Vagina (tissue), 2 donors: ENCODE measurements around the gene NFIA. TPM values are rescaled to one million over a fixed set of nuclear protein-coding genes. Genes with fewer than 3 reads are reported as not detected.

Experiments used
- DNase-seq, 2 donors: peaks; one replicate each; pipeline ENCODE4 v3.0.0-alpha.2; 2017; ENCODE audit errors: extremely low spot score in 2 of 2
- H3K27ac ChIP-seq: fragments of 200-600 bp; sonication (generic); one replicate; pipeline ENCODE4 v1.5.1; 2019
- H3K27me3 ChIP-seq: fragments of 200-600 bp; sonication (generic); one replicate; pipeline ENCODE4 v1.5.1; 2019
- H3K36me3 ChIP-seq, 2 donors: fragments of 200-600 bp; sonication (generic); one replicate each; pipeline ENCODE4 v1.5.1; 2017 to 2019
- H3K4me1 ChIP-seq: fragments of 200-600 bp; sonication (generic); one replicate; pipeline ENCODE4 v1.5.1; 2019
- H3K4me3 ChIP-seq, 2 donors: fragments of 200-600 bp; sonication (generic); 1 replicate in 1 of 2; 2 replicates in 1 of 2; pipeline ENCODE4 v1.5.1; 2016 to 2019
- H3K9me3 ChIP-seq: fragments of 200-600 bp; sonication (generic); one replicate; pipeline ENCODE4 v1.5.1; 2019
- CTCF ChIP-seq, 3 experiments: fragments of 450-650 bp in 2 of 3; fragments of 200-600 bp in 1 of 3; sonication (generic) in 1 of 3; IDR thresholded peaks; one replicate each; pipeline ENCODE4 v1.5.1; 2017 to 2019; ENCODE audit warnings: antibody characterized with exemption in 3 of 3, mild to moderate bottlenecking in 2 of 3, moderate library complexity in 2 of 3
- POLR2A ChIP-seq, 2 donors: fragments of 450-650 bp; IDR thresholded peaks; one replicate each; pipeline ENCODE4 v1.6.1; 2017; ENCODE audit warnings: antibody characterized with exemption in 2 of 2, mild to moderate bottlenecking in 2 of 2, moderate library complexity in 2 of 2
- POLR2AphosphoS5 ChIP-seq, 2 donors: sonication (generic); formaldehyde crosslinking; IDR thresholded peaks; one replicate each; pipeline ENCODE4 v1.9.0; 2017; ENCODE audit warnings: antibody characterized with exemption in 2 of 2, mild to moderate bottlenecking in 2 of 2, low read depth in 1 of 2; ENCODE audit not compliant: insufficient read depth in 1 of 2
- intact Hi-C: fragments of 100-400 bp; cut with DNase I; formaldehyde crosslinking; loops from one replicate; pipeline ENCODE4 v1.15.1; 2023
- total RNA-seq: library from RNA; depleted of rRNA; stranded (reverse); fragments of >200 nt; gene quantifications from one replicate; pipeline ENCODE4 v1.2.3, GENCODE V29; 2016

NFIA gene
- total RNA-seq, 1 donor from 2014 or later, result 59.2 TPM

DNA sequence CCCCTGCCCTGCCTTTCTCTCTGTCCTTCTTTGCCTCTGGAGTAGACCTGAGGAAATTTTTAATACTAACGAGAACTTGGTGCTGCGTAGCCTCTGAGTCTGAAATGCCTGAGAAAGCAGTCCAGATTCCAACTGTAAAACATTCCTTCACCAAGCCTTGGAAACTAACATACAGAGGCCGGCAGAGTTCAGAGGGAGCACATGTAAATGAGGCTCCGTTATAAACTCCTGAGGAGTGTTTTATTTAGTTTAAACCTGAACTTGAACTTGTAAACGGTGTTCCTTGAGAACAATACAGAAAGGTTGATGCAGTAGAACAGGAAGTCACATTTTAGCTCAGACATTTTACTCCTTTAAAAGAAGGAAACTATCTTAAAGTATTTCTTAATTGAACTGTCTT lies 361.9 kb downstream of the NFIA start:
- no peaks in the 10 kb centered on the region for H3K36me3 ChIP-seq
- DNase-seq, result no peak
- no peaks in the 10 kb centered on the region for H3K9me3 ChIP-seq
- peaks cover 33% of the 10 kb centered on the region for H3K4me1 ChIP-seq
- intact Hi-C loops, result no loop called here
- H3K27me3 ChIP-seq, result no peaks in the 10 kb centered on the region
- H3K4me3 ChIP-seq, result no peak overlapping the region
- TF ChIP-seq POLR2A (IDR thresholded peaks at IDR 0.05) (no peak), POLR2AphosphoS5 (IDR thresholded peaks at IDR 0.05; ENCODE audit: insufficient read depth in 1 of 2, low read depth in 1 of 2) (no peak), CTCF (IDR thresholded peaks at IDR 0.05) (no peak)
- H3K27ac ChIP-seq, result no peak overlapping the region

DNA sequence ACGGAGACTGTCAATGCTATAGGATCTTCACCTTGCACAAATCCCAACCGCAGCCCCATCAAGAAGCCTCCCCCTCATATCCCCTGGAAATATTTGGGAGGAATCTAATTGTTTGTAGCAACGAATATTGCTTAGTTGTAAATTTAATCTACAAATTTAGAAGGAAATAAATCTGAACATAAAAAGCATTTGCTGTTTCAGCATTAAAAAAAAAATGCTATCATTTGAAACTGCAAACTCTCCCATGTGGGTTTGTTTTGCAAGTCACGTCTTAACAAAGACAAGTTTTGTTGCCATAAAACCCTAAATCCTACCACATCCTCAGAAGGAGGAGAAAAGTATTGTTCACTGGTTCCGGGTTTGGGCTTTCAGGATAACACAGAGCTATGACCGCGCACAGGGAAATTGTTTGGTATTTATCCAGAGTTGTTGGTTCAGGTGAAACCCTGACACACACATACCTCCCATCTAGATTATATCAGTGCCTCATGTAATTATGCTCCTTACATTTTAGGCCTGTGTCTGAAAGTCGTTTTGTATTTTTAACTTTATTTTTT lies 363.0 kb downstream of the NFIA start:
- Histone ChIP-seq H3K27ac (no peak overlapping the region), H3K36me3 (no peaks in the 10 kb centered on the region), H3K9me3 (no peaks in the 10 kb centered on the region), H3K4me3 (no peak overlapping the region), H3K4me1 (peaks cover 44% of the 10 kb centered on the region), H3K27me3 (no peaks in the 10 kb centered on the region)
- DNase-seq, result no peak
- TF ChIP-seq CTCF (IDR thresholded peaks at IDR 0.05), result no peak
- TF ChIP-seq POLR2A (IDR thresholded peaks at IDR 0.05), result no peak
- TF ChIP-seq POLR2AphosphoS5 (IDR thresholded peaks at IDR 0.05; ENCODE audit: insufficient read depth in 1 of 2, low read depth in 1 of 2), result no peak
- intact Hi-C loops, result no loop called here

DNA sequence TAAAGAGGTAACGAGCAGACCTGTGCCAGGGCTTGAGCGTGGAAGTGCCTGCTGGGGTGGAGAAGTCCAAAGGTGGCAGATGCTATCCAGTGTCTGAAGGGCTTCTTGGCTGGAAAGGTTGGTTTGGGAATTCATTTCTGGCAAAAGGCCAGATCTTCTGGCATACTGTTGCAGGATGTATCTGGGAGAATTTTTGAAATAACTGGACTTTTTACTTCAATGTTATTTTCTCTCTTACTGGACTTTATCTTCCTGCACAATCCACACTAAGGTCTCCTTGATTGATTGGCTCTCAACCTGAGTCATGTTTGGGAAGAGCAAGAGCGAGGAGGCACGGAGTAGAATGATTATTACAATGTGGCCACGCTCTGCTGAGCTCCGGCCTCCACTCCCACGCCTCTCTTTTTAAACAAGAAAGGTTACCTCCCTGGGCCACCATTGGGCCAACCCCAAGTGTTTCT lies 364.2 kb downstream of the NFIA start:
- no peak for DNase-seq
- intact Hi-C loops, result no loop called here
- H3K27ac ChIP-seq, result no peak overlapping the region
- H3K27me3 ChIP-seq, result no peaks in the 10 kb centered on the region
- TF ChIP-seq POLR2A (IDR thresholded peaks at IDR 0.05), result no peak
- TF ChIP-seq POLR2AphosphoS5 (IDR thresholded peaks at IDR 0.05; ENCODE audit: insufficient read depth in 1 of 2, low read depth in 1 of 2), result no peak
- TF ChIP-seq CTCF (IDR thresholded peaks at IDR 0.05), result no peak
- no peaks in the 10 kb centered on the region for H3K36me3 ChIP-seq
- H3K9me3 ChIP-seq, result no peaks in the 10 kb centered on the region
- H3K4me3 ChIP-seq, result no peak overlapping the region
- H3K4me1 ChIP-seq, result peaks cover 55% of the 10 kb centered on the region

DNA sequence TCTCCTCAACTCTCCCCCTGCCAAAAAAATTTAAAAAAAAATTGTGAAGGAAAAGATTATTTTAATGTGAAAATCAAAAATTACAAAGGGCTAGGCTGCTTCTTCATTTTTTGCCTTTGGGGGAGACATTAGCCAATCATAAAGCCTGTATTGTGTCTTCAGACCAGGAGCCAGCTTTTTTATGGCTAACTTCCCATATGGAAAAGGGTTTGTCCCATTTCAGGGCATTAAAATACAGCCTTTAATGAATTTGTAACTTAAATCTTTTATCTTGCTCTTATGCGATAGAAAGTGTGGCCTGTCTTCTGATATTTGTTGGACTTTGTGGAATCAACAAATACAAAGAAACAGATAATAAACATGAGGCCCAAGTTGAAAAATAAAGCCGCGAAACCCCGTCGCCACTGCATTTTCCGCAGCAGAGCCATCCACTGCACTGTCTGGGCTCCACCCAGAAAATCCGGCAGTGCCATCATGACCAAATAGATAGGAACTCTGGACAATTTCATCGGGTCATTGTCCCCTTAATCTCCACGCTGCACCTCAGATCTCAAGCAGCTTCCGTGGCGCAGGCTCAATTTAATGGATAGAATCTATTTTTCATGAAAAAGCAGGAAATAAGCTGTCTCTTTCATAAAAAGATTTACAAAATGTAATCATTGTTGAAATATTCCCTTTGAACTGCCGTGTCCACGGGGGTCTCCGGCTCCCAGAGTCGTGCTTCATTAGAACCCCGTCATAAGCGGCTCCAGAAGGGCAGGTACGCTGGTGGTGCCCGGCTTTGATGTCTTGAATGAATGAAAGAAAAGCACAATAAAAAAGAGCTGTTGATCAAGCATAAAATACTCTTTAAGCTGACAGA lies 365.0 kb downstream of the NFIA start:
- Histone ChIP-seq H3K27ac (no peak overlapping the region), H3K4me3 (no peak overlapping the region), H3K9me3 (no peaks in the 10 kb centered on the region), H3K4me1 (peaks cover 62% of the 10 kb centered on the region), H3K27me3 (no peaks in the 10 kb centered on the region), H3K36me3 (no peaks in the 10 kb centered on the region)
- intact Hi-C loops, result no loop called here
- TF ChIP-seq POLR2A (IDR thresholded peaks at IDR 0.05) (no peak), POLR2AphosphoS5 (IDR thresholded peaks at IDR 0.05; ENCODE audit: insufficient read depth in 1 of 2, low read depth in 1 of 2) (no peak), CTCF (IDR thresholded peaks at IDR 0.05) (no peak)
- DNase-seq, result no peak

DNA sequence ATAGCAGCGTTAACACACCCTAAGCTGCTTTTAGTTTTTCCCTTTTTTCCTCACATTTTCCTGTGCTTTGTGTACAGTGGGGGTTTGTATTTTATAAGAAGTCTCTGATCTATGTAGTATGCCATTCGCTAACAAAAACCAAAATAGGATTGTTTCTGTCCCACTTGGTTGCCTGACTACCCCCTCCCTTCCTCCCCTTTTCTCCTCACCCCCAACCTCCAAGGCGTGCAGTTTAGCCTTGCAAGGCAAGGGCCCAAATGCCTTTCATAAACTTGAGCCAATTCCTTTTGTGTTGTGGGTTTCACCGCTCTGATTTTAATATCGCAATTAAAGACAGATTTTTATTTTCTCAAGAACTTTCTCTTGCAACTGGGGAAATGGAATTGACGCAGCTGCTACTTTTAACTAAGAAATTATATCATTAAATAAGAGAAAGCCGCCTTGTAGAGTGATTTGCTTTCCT lies 365.6 kb downstream of the NFIA start:
- no peak overlapping the region for H3K4me3 ChIP-seq
- H3K9me3 ChIP-seq, result no peaks in the 10 kb centered on the region
- TF ChIP-seq POLR2A (IDR thresholded peaks at IDR 0.05), result no peak
- no peak for TF ChIP-seq CTCF (IDR thresholded peaks at IDR 0.05)
- no peak for TF ChIP-seq POLR2AphosphoS5 (IDR thresholded peaks at IDR 0.05; ENCODE audit: insufficient read depth in 1 of 2, low read depth in 1 of 2)
- intact Hi-C loops, result no loop called here
- H3K4me1 ChIP-seq, result peaks cover 69% of the 10 kb centered on the region
- DNase-seq, result no peak
- H3K27ac ChIP-seq, result no peak overlapping the region
- H3K27me3 ChIP-seq, result no peaks in the 10 kb centered on the region
- H3K36me3 ChIP-seq, result no peaks in the 10 kb centered on the region
